Coronary artery (tissue), 2 donors: Measurements from ENCODE around the gene SNED1.
A peak's percentile ranks its signal among the peaks of the same experiment; 100 is the strongest.

Source experiments
- DNase-seq: peaks from one replicate; pipeline ENCODE4 v3.0.0-alpha.2; 2017; ENCODE audit warnings: low spot score
- H3K27ac ChIP-seq, 2 donors: fragments of 200-600 bp; sonication (generic); one replicate each; pipeline ENCODE4 v1.5.1; 2016 to 2019
- H3K4me3 ChIP-seq: fragments of 200-600 bp; sonication (generic); 2 replicates; pipeline ENCODE4 v1.5.1; 2016; ENCODE audit warnings: mild to moderate bottlenecking, moderate library complexity
- TF ChIP-seq, protein P1 (sequence below): fragments of 200-600 bp; sonication (generic); IDR thresholded peaks from one replicate; pipeline ENCODE4 v1.5.1; 2019; ENCODE audit warnings: antibody characterized with exemption

Gene SNED1

DNA sequence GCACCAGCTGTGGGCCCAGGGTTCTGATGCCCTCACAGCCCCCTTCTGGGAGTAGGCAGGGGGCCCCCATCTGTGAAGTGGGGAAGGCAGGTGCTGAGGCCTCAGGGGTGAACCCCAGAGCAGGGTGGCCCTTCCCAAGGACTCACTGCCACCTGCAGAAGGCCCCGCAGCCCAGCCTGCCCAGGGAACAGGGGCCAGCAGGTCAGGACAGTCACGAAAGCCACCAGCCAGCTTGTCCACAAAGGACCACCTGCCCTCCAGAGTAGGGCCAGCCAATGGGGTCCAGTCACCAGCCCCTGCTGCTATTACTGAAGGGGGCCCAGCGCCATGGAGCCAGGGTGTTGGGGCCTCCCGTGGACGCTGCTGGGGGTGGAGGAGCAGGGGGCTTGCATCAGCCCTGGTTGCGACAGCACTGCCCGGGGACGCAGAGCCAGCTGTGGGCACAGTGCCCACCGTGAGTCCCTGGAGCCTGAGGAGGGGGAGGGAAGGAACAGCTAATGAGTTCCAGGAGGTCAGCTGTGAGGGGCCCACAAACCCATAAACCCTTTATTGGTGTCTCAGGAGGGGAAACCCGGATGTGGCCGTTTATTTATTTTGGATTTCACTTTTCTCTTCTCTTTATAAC lies 11.5 kb upstream of the SNED1 start:
- TF ChIP-seq, protein P1, sequence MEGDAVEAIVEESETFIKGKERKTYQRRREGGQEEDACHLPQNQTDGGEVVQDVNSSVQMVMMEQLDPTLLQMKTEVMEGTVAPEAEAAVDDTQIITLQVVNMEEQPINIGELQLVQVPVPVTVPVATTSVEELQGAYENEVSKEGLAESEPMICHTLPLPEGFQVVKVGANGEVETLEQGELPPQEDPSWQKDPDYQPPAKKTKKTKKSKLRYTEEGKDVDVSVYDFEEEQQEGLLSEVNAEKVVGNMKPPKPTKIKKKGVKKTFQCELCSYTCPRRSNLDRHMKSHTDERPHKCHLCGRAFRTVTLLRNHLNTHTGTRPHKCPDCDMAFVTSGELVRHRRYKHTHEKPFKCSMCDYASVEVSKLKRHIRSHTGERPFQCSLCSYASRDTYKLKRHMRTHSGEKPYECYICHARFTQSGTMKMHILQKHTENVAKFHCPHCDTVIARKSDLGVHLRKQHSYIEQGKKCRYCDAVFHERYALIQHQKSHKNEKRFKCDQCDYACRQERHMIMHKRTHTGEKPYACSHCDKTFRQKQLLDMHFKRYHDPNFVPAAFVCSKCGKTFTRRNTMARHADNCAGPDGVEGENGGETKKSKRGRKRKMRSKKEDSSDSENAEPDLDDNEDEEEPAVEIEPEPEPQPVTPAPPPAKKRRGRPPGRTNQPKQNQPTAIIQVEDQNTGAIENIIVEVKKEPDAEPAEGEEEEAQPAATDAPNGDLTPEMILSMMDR, result no peak
- no peak for DNase-seq
- peak overlapping the region; percentile 3 for H3K4me3 ChIP-seq
- peak overlapping the region in 1 of 2 donors; percentile 51 for H3K27ac ChIP-seq

DNA sequence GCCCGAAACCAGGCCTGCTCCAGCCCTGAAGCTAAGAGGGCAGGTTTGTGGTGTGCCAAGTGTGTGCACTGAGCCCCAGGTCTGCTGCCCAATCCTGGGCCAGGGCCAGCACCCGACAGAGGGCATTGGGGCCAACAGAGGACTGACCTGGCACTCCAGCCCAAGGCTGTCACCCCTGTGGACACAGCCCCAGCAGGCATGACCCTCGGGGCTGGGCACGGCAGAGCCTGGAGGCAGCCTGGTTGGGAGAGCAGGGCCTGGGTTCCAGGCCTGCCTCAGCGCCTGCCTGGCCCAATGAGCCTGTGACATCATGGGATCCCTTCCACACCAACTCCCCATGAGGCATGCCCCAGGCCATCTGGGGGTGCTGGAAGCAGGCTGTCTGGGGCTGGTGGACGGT lies 10.8 kb upstream of the SNED1 start:
- peak overlapping the region in 1 of 2 donors; percentile 72 for H3K27ac ChIP-seq
- DNase-seq, result no peak
- TF ChIP-seq, protein P1, result no peak
- H3K4me3 ChIP-seq, result peak overlapping the region; percentile 3

DNA sequence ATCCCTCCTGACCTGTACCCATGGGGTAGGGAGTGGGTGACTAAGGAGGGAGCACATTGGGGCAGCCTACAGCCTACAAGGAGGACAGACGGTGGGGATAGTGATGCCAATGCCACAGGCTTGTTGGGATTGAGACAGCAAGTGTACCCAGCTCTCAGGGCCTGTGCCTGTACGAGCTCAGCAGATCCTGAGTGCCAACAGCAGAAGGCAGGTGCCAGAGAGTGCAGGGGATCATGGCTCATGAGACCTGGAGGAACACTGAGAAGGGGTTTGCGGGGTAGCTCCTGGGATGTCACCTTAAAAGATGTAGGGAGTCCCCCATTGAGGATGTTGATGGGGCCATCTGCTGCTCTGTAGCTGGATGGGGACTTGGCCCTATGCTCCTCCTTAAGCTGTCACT lies 10.3 kb upstream of the SNED1 start:
- peak overlapping the region in 1 of 2 donors; percentile 72 for H3K27ac ChIP-seq
- DNase-seq, result no peak
- no peak overlapping the region for H3K4me3 ChIP-seq
- TF ChIP-seq, protein P1, result no peak

DNA sequence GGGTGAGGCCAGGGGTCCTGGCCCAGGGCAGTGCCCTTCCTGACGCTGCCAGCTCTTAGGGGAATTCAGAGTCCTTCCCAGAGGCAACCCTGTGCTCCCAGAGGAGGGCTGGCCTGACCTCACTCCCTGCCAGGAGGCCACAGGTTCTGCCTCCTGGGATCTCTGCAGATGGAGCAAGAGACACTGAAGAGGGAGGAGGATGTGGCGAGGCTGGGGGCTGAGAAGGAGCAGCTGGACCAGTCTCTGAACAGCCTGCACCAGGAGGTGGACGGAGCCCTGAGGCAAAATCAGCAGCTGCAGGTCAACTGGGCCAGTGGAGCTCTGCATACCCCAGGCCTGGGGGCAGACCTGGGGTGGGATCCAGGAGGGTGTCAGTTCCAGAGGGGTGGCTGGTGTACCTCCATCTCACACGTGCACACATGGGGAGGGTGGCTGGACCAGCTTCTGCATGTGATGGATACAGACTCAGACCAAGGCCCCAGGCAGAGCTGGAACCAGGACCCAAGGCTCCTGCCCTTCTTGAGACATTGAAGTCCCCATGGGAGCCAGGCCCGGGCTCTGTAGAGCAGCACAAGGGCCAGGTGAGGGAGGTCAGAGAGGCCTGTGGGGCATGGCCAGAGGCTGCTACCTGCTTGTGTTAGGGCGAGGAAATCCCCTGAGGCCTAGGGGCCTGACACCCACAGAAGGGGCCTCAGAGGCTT lies 9.7 kb upstream of the SNED1 start:
- no peak for DNase-seq
- TF ChIP-seq, protein P1, result no peak
- peak overlapping the region in 1 of 2 donors; percentile 11 for H3K27ac ChIP-seq
- no peak overlapping the region for H3K4me3 ChIP-seq

DNA sequence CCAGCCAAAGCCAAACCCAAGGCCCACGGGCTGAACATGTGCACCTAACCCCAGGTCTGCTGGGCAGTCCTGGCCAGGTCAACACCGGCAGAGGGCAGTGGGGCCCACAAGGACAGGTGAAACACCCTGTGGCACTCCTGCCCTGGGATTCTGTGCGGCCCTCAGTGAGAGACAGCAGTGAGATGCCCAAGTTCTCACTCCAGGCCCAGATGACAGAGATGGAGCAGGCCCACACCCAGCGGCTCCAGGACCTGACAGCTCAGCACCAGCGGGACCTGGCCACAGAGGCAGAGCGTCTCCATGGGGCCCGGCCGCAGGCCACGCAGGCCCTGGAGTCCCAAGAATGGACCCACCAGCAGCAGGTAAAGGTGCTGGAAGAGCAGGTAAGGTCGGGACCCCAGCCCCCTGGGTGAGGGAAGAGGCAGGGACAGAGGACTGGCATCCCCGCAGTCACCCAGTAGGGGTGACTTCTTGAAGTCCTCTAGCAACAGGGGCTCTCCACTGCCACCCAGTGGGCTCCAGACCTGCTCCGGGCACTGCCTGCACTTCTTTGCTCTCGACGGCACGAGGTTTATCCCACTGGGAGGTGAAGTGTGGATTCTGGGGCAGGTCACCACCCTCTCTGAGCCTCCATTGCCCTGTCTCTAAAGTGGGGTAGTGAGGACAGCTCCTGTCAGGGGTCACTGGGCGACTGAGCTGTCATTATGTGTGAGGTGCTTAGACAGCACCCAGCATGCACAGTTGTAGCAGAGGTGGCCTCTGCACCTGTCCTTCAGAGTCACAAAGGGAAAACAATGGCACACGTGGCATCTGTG lies 8.8 kb upstream of the SNED1 start:
- TF ChIP-seq, protein P1, result no peak
- H3K4me3 ChIP-seq, result no peak overlapping the region
- H3K27ac ChIP-seq, result no peak overlapping the region
- DNase-seq, result no peak

DNA sequence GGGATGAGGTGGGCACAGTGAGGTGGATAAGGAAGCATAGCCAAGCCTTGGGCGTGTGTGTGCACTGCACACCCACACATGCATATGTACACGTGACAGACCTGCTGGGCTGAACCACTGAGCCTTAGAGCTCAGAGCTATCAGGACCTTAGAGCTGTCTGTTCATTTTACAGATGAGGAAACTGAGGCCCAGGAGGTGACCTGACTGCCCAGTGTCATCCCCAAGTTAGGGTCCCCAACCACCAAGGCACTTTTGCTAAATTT lies 8.2 kb upstream of the SNED1 start:
- DNase-seq, result no peak
- H3K4me3 ChIP-seq, result no peak overlapping the region
- no peak overlapping the region for H3K27ac ChIP-seq
- TF ChIP-seq, protein P1, result no peak
